Measurements from ENCODE around the gene RBFOX1.

DNA sequence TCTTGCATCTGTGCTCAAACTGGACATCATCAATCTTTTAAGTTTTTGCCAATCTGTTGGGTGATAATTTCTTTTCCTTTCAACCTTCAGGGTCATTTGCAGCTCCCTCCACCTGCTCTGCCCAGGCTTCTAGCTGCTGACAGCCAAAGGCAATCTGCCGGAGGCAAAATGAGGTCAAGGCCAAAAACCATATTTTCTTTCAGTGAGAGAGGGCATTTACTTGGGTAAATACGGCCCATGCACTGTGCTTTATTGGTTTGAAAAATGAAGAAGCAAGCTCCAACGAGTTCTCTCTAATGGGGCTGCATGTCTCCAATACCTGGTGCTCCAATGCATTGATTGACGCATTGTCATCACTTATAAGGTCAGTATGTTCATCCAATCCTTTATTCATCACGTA is 23.1 kb downstream of the RBFOX1 start:
- no peak for TF ChIP-seq CTCF (IDR thresholded peaks at IDR 0.05)
- no peak for TF ChIP-seq POLR2A (IDR thresholded peaks at IDR 0.05)
